ENCODE data around the gene FOXP4. TPM values are rescaled to one million over a fixed set of nuclear protein-coding genes. Genes with fewer than 3 reads are reported as not detected.

The FOXP4 gene
- total RNA-seq, 2 experiments from 2014 or later: 6.3 to 26.3 TPM

GRCh38 chr6:41641352-41641925, 95.3 kb downstream of the FOXP4 start:
- POLR2A ChIA-PET: interaction anchor here (0.6 kb wide), 1 partner anchor 40 kb away, joined by 4 read pairs; no protein-coding TSS in a partner anchor

GRCh38 chr6:41642090-41642959, 96.1 kb downstream of the FOXP4 start:
- no TSS peak for BruUV-seq (replicated peaks)
- TF ChIP-seq CTCF (conservative IDR thresholded peaks at IDR 0.05; ENCODE audit: low read length) (no peak), EZH2phosphoT487 (IDR thresholded peaks at IDR 0.05; ENCODE audit: borderline replicate concordance, low read depth, low read length) (no peak)
- H3K4me3 ChIP-seq (ENCODE audit: low read depth, low read length, poor library complexity, severe bottlenecking): no peak overlapping the region
- no peak for DNase-seq (ENCODE audit: low spot score)
- no peak overlapping the region for H3K27ac ChIP-seq (ENCODE audit: low read depth, low read length, poor library complexity, severe bottlenecking)
- H2AFZ ChIP-seq (ENCODE audit: low read length): no peak overlapping the region
- intact Hi-C loops (cut with micrococcal nuclease; ENCODE audit: unreplicated experiment): no loop called here
- no peak overlapping the region for H3K4me2 ChIP-seq (ENCODE audit: low read length)
- no peaks in the 10 kb centered on the region for H3K79me2 ChIP-seq (ENCODE audit: insufficient read depth, low read depth, low read length)
- H3K9me3 ChIP-seq (ENCODE audit: low read length): no peaks in the 10 kb centered on the region
- no peaks in the 10 kb centered on the region for H3K4me1 ChIP-seq (ENCODE audit: insufficient read depth, low read length, poor library complexity, severe bottlenecking)
- POLR2A ChIA-PET: no interaction called here
- CTCF ChIA-PET (ENCODE audit: unreplicated experiment): no interaction called here
- H3K9me2 ChIP-seq (ENCODE audit: insufficient read depth, low read length): no peaks in the 10 kb centered on the region
- no peaks in the 10 kb centered on the region for H3K36me3 ChIP-seq (ENCODE audit: insufficient read depth, low read length)
- H4K20me1 ChIP-seq (ENCODE audit: insufficient read depth, low read length): no peaks in the 10 kb centered on the region

More at GRCh38 chr6:41641352-41641925, 95.3 kb downstream of the FOXP4 start:
- Histone ChIP-seq H3K9me3 (ENCODE audit: low read length) (no peaks in the 10 kb centered on the region), H3K4me1 (ENCODE audit: insufficient read depth, low read length, poor library complexity, severe bottlenecking) (no peaks in the 10 kb centered on the region), H3K4me3 (ENCODE audit: low read depth, low read length, poor library complexity, severe bottlenecking) (no peak overlapping the region), H4K20me1 (ENCODE audit: insufficient read depth, low read length) (no peaks in the 10 kb centered on the region), H3K79me2 (ENCODE audit: insufficient read depth, low read depth, low read length) (no peaks in the 10 kb centered on the region), H3K4me2 (ENCODE audit: low read length) (no peak overlapping the region), H2AFZ (ENCODE audit: low read length) (no peak overlapping the region), H3K9me2 (ENCODE audit: insufficient read depth, low read length) (no peaks in the 10 kb centered on the region), H3K36me3 (ENCODE audit: insufficient read depth, low read length) (no peaks in the 10 kb centered on the region), H3K27ac (ENCODE audit: low read depth, low read length, poor library complexity, severe bottlenecking) (no peak overlapping the region)
- no peak for DNase-seq (ENCODE audit: low spot score)
- CTCF ChIA-PET (ENCODE audit: unreplicated experiment): no interaction called here
- TF ChIP-seq EZH2phosphoT487 (IDR thresholded peaks at IDR 0.05; ENCODE audit: borderline replicate concordance, low read depth, low read length) (no peak), CTCF (conservative IDR thresholded peaks at IDR 0.05; ENCODE audit: low read length) (no peak)
- no TSS peak for BruUV-seq (replicated peaks)
- intact Hi-C loops (cut with micrococcal nuclease; ENCODE audit: unreplicated experiment): no loop called here

All from OCI-LY7 (cell line).